Measurements from ENCODE around the gene CCN2.

GRCh38 chr6:131997429-131998153, 46.4 kb upstream of the CCN2 start:
- TF ChIP-seq CTCF (IDR thresholded peaks at IDR 0.05) = no peak
- TF ChIP-seq POLR2A (IDR thresholded peaks at IDR 0.05) = no peak
- no peak for TF ChIP-seq POLR2AphosphoS5 (IDR thresholded peaks at IDR 0.05)

Data from breast epithelium (tissue), 3 donors.